WTC11 (cell line): ENCODE results near the gene SPATA4. TPM values are rescaled to one million over a fixed set of nuclear protein-coding genes. Genes with fewer than 3 reads are reported as not detected.

ENCODE experiments used
- ATAC-seq: fragments of 200-7000 bp; cut with Tn5 transposase; 2 replicates; pipeline ENCODE4 v1.10.0; 2021; ENCODE audit warnings: mild to moderate bottlenecking, moderate library complexity
- CTCF ChIA-PET: fragments of 300-600 bp; sonication (Branson Sonifier 250); formaldehyde crosslinking; loops from one replicate; lab custom pipeline; 2021; ENCODE audit warnings: antibody characterized with exemption; lab: Charles Lee
- POLR2A ChIA-PET: fragments of 350-600 bp; sonication (Branson Sonifier 250); formaldehyde crosslinking; loops from one replicate; lab custom pipeline; 2021; ENCODE audit warnings: antibody characterized with exemption; lab: Charles Lee
- DNase-seq: peaks from one replicate; pipeline ENCODE4 v3.0.0; 2021; ENCODE audit warnings: low spot score
- H3K27ac Mint-ChIP-seq: 2 replicates; pipeline ENCODE4 v1.8.0; 2021; ENCODE audit warnings: mixed read lengths
- H3K27me3 Mint-ChIP-seq: 2 replicates; pipeline ENCODE4 v1.8.0; 2021; ENCODE audit warnings: low read depth, mild to moderate bottlenecking, moderate library complexity, mixed read lengths
- H3K36me3 Mint-ChIP-seq: 2 replicates; pipeline ENCODE4 v1.8.0; 2021; ENCODE audit warnings: mixed read lengths
- H3K4me1 Mint-ChIP-seq: 2 replicates; pipeline ENCODE4 v1.8.0; 2022; ENCODE audit warnings: mixed read lengths
- H3K4me3 Mint-ChIP-seq: 2 replicates; pipeline ENCODE4 v1.8.0; 2021; ENCODE audit warnings: mild to moderate bottlenecking, moderate library complexity, mixed read lengths
- H3K9me3 Mint-ChIP-seq: 2 replicates; pipeline ENCODE4 v1.8.0; 2021; ENCODE audit warnings: mixed read lengths
- CREB1 ChIP-seq: sonication (generic); formaldehyde crosslinking; IDR thresholded peaks from 2 replicates; pipeline ENCODE4 v1.8.0; 2023; ENCODE audit warnings: mild to moderate bottlenecking, missing genetic modification reagents
- EMX1 ChIP-seq: fragments of 250-450 bp; sonication (Bioruptor Pico); IDR thresholded peaks from 2 replicates; pipeline ENCODE4 v1.8.0; 2021; ENCODE audit warnings: mild to moderate bottlenecking
- FOXJ3 ChIP-seq: sonication (generic); formaldehyde crosslinking; IDR thresholded peaks from 2 replicates; pipeline ENCODE4 v1.9.0; 2021; ENCODE audit warnings: missing genetic modification reagents, mild to moderate bottlenecking, borderline replicate concordance
- IRF2 ChIP-seq: sonication (generic); formaldehyde crosslinking; IDR thresholded peaks from 2 replicates; pipeline ENCODE4 v1.8.0; 2022; ENCODE audit warnings: low read depth, missing genetic modification reagents, borderline replicate concordance
- JUN ChIP-seq: sonication (generic); formaldehyde crosslinking; IDR thresholded peaks from 2 replicates; pipeline ENCODE4 v1.8.0; 2023; ENCODE audit warnings: mild to moderate bottlenecking, missing genetic modification reagents
- NR1H2 ChIP-seq: sonication (generic); formaldehyde crosslinking; IDR thresholded peaks from 2 replicates; pipeline ENCODE4 v1.9.0; 2021; ENCODE audit warnings: mild to moderate bottlenecking, moderate library complexity, missing genetic modification reagents
- OVOL2 ChIP-seq: fragments of 250-450 bp; sonication (Bioruptor Pico); IDR thresholded peaks from 2 replicates; pipeline ENCODE4 v1.9.0; 2021; ENCODE audit warnings: mild to moderate bottlenecking, borderline replicate concordance
- SP1 ChIP-seq: sonication (generic); formaldehyde crosslinking; conservative IDR thresholded peaks from 2 replicates; pipeline ENCODE4 v1.8.1; 2022; ENCODE audit warnings: missing genetic modification reagents
- ZBTB21 ChIP-seq: sonication (generic); formaldehyde crosslinking; IDR thresholded peaks from 2 replicates; pipeline ENCODE4 v1.8.1; 2023; ENCODE audit warnings: mild to moderate bottlenecking, missing genetic modification reagents, borderline replicate concordance
- ZNF121 ChIP-seq: sonication (generic); formaldehyde crosslinking; IDR thresholded peaks from 2 replicates; pipeline ENCODE4 v1.8.0; 2023; ENCODE audit warnings: missing genetic modification reagents
- ZNF232 ChIP-seq: sonication (generic); formaldehyde crosslinking; IDR thresholded peaks from 2 replicates; pipeline ENCODE4 v1.8.0; 2022; ENCODE audit warnings: mild to moderate bottlenecking, missing genetic modification reagents
- ZNF396 ChIP-seq: fragments of 250-450 bp; sonication (Bioruptor Pico); IDR thresholded peaks from 2 replicates; pipeline ENCODE4 v1.8.0; 2021; ENCODE audit warnings: mild to moderate bottlenecking, moderate library complexity, borderline replicate concordance
- ZNF416 ChIP-seq: fragments of 250-450 bp; sonication (Bioruptor Pico); IDR thresholded peaks from 2 replicates; pipeline ENCODE4 v1.9.0; 2021; ENCODE audit warnings: mild to moderate bottlenecking, inconsistent platforms
- total RNA-seq: library from RNA; stranded (reverse); gene quantifications from 3 replicates; pipeline ENCODE4 v1.2.3, GENCODE V29; 2021
- TF ChIP-seq, protein P1 (sequence below): sonication (generic); formaldehyde crosslinking; IDR thresholded peaks from 2 replicates; pipeline ENCODE4 v1.8.1; 2022; ENCODE audit warnings: mild to moderate bottlenecking, missing genetic modification reagents, moderate library complexity, borderline replicate concordance
- TF ChIP-seq, protein P2 (sequence below): sonication (generic); formaldehyde crosslinking; IDR thresholded peaks from 2 replicates; pipeline ENCODE4 v1.8.1; 2023; ENCODE audit warnings: mild to moderate bottlenecking, missing genetic modification reagents
- TF ChIP-seq, protein P3 (sequence below): sonication (generic); formaldehyde crosslinking; IDR thresholded peaks from 2 replicates; pipeline ENCODE4 v1.8.1; 2023; ENCODE audit warnings: mild to moderate bottlenecking, missing genetic modification reagents
- TF ChIP-seq, protein P4 (sequence below): sonication (generic); formaldehyde crosslinking; IDR thresholded peaks from 2 replicates; pipeline ENCODE4 v1.8.0; 2023; ENCODE audit warnings: mild to moderate bottlenecking, missing genetic modification reagents
- TF ChIP-seq, protein P5 (sequence below): fragments of 250-450 bp; sonication (Bioruptor Pico); IDR thresholded peaks from 2 replicates; pipeline ENCODE4 v1.9.0; 2021; ENCODE audit warnings: mild to moderate bottlenecking
- TF ChIP-seq, protein P6 (sequence below): sonication (generic); formaldehyde crosslinking; IDR thresholded peaks from 2 replicates; pipeline ENCODE4 v1.8.1; 2022; ENCODE audit warnings: low read depth, mild to moderate bottlenecking, moderate library complexity, missing genetic modification reagents, borderline replicate concordance

SPATA4 gene
- total RNA-seq, 1 experiment from 2014 or later = not detected

DNA sequence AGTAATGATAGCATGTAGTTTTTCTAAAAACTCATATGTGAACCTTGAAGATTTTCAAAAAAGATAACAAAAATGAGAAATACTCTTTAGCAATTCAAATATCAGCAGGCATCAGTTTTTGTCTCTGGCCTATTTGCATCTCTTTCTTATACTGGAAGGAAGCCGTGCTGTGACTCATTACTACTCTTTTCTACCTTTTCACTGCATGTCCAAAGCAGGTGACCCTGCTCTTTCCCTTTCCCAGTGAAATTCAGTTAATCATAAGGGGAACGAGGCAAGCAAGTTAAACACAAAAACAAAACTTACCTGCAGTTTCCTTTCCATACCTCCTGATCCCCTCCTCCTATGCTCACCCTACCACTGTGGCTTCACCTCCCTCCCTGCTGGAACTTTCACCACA lies 9.3 kb downstream of the SPATA4 start:
- ChIA-PET CTCF (no interaction called here), POLR2A (no interaction called here)
- ATAC-seq (peak; percentile 77), DNase-seq (no peak)
- no peaks in the 10 kb centered on the region for H3K36me3 Mint-ChIP-seq
- no peak overlapping the region for H3K4me3 Mint-ChIP-seq
- H3K4me1 Mint-ChIP-seq = peaks cover 38% of the 10 kb centered on the region
- H3K27me3 Mint-ChIP-seq = no peaks in the 10 kb centered on the region; the same call in 1 of the 2 replicates
- H3K27ac Mint-ChIP-seq = peak overlapping the region; percentile 84
- no peaks in the 10 kb centered on the region for H3K9me3 Mint-ChIP-seq
- TF ChIP-seq ZNF121 (CRISPR knock-in tag) = no peak
- no peak for TF ChIP-seq OVOL2 (CRISPR knock-in tag)
- TF ChIP-seq, protein P1, sequence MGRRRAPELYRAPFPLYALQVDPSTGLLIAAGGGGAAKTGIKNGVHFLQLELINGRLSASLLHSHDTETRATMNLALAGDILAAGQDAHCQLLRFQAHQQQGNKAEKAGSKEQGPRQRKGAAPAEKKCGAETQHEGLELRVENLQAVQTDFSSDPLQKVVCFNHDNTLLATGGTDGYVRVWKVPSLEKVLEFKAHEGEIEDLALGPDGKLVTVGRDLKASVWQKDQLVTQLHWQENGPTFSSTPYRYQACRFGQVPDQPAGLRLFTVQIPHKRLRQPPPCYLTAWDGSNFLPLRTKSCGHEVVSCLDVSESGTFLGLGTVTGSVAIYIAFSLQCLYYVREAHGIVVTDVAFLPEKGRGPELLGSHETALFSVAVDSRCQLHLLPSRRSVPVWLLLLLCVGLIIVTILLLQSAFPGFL (CRISPR knock-in tag) = no peak
- no peak for TF ChIP-seq ZNF396 (CRISPR knock-in tag)
- TF ChIP-seq, protein P2, sequence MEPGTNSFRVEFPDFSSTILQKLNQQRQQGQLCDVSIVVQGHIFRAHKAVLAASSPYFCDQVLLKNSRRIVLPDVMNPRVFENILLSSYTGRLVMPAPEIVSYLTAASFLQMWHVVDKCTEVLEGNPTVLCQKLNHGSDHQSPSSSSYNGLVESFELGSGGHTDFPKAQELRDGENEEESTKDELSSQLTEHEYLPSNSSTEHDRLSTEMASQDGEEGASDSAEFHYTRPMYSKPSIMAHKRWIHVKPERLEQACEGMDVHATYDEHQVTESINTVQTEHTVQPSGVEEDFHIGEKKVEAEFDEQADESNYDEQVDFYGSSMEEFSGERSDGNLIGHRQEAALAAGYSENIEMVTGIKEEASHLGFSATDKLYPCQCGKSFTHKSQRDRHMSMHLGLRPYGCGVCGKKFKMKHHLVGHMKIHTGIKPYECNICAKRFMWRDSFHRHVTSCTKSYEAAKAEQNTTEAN (CRISPR knock-in tag) = no peak
- no peak for TF ChIP-seq IRF2 (CRISPR knock-in tag)
- no peak for TF ChIP-seq ZNF416 (CRISPR knock-in tag)
- TF ChIP-seq NR1H2 (CRISPR knock-in tag) = no peak
- TF ChIP-seq, protein P3, sequence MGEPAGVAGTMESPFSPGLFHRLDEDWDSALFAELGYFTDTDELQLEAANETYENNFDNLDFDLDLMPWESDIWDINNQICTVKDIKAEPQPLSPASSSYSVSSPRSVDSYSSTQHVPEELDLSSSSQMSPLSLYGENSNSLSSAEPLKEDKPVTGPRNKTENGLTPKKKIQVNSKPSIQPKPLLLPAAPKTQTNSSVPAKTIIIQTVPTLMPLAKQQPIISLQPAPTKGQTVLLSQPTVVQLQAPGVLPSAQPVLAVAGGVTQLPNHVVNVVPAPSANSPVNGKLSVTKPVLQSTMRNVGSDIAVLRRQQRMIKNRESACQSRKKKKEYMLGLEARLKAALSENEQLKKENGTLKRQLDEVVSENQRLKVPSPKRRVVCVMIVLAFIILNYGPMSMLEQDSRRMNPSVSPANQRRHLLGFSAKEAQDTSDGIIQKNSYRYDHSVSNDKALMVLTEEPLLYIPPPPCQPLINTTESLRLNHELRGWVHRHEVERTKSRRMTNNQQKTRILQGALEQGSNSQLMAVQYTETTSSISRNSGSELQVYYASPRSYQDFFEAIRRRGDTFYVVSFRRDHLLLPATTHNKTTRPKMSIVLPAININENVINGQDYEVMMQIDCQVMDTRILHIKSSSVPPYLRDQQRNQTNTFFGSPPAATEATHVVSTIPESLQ (CRISPR knock-in tag) = no peak
- TF ChIP-seq, protein P4, sequence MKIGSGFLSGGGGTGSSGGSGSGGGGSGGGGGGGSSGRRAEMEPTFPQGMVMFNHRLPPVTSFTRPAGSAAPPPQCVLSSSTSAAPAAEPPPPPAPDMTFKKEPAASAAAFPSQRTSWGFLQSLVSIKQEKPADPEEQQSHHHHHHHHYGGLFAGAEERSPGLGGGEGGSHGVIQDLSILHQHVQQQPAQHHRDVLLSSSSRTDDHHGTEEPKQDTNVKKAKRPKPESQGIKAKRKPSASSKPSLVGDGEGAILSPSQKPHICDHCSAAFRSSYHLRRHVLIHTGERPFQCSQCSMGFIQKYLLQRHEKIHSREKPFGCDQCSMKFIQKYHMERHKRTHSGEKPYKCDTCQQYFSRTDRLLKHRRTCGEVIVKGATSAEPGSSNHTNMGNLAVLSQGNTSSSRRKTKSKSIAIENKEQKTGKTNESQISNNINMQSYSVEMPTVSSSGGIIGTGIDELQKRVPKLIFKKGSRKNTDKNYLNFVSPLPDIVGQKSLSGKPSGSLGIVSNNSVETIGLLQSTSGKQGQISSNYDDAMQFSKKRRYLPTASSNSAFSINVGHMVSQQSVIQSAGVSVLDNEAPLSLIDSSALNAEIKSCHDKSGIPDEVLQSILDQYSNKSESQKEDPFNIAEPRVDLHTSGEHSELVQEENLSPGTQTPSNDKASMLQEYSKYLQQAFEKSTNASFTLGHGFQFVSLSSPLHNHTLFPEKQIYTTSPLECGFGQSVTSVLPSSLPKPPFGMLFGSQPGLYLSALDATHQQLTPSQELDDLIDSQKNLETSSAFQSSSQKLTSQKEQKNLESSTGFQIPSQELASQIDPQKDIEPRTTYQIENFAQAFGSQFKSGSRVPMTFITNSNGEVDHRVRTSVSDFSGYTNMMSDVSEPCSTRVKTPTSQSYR (CRISPR knock-in tag) = no peak
- no peak for TF ChIP-seq JUN (CRISPR knock-in tag)
- TF ChIP-seq, protein P5, sequence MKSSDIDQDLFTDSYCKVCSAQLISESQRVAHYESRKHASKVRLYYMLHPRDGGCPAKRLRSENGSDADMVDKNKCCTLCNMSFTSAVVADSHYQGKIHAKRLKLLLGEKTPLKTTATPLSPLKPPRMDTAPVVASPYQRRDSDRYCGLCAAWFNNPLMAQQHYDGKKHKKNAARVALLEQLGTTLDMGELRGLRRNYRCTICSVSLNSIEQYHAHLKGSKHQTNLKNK (CRISPR knock-in tag) = no peak
- no peak for TF ChIP-seq FOXJ3 (CRISPR knock-in tag)
- TF ChIP-seq CREB1 (CRISPR knock-in tag) = no peak

DNA sequence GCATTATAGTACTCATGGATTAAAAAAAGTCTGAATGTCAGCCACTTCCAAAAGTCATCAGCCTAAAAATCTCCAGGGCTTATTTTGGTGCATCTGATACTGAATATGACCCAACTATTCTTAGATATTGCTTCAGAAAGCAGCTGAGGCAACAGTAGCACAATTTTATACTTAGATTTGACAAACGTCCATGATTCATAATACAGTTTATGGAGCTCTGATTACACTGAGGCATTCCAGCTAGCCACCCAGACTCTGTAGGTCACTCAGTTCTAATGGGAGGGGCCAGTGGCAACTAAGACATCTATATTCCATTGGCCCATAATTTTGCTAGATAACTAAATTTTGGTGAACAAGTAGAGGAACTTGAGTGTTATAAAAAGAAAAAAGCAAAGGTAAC lies 10.3 kb downstream of the SPATA4 start:
- DNase-seq (no peak), ATAC-seq (no peak)
- Mint-ChIP-seq H3K9me3 (no peaks in the 10 kb centered on the region), H3K4me3 (no peak overlapping the region), H3K27ac (no peak overlapping the region), H3K36me3 (no peaks in the 10 kb centered on the region), H3K27me3 (no peaks in the 10 kb centered on the region; the same call in 1 of the 2 replicates), H3K4me1 (peaks cover 34% of the 10 kb centered on the region)
- POLR2A ChIA-PET = no interaction called here
- TF ChIP-seq, protein P4 (CRISPR knock-in tag) = no peak
- no peak for TF ChIP-seq SP1
- TF ChIP-seq ZNF232 (CRISPR knock-in tag) = no peak
- TF ChIP-seq, protein P3 (CRISPR knock-in tag) = no peak
- no peak for TF ChIP-seq EMX1 (CRISPR knock-in tag)
- TF ChIP-seq ZBTB21 = no peak
- TF ChIP-seq, protein P6, sequence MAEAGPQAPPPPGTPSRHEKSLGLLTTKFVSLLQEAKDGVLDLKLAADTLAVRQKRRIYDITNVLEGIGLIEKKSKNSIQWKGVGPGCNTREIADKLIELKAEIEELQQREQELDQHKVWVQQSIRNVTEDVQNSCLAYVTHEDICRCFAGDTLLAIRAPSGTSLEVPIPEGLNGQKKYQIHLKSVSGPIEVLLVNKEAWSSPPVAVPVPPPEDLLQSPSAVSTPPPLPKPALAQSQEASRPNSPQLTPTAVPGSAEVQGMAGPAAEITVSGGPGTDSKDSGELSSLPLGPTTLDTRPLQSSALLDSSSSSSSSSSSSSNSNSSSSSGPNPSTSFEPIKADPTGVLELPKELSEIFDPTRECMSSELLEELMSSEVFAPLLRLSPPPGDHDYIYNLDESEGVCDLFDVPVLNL (CRISPR knock-in tag) = no peak
- CTCF ChIA-PET = no interaction called here
